ENCODE results near the gene FLNC. TPM values are rescaled to one million over a fixed set of nuclear protein-coding genes. Genes with fewer than 3 reads are reported as not detected.
A peak's percentile ranks its signal among the peaks of the same experiment; 100 is the strongest.

The FLNC gene
- total RNA-seq, 4 donors from 2014 or later = 21.3 to 234 (median 57.9) TPM

- no peak for TF ChIP-seq POLR2AphosphoS5 (IDR thresholded peaks at IDR 0.05)
- in situ Hi-C loops (cut with MboI; ENCODE audit: low pct_ligation_motif_present in 1 of 4, low pct_unique_long_range_greater_than_20kb in 1 of 4, low sequenced_read_pairs in 3 of 4) (loop anchor here in 2 of 4 donors (25.0 kb wide), 2 partner anchors 108 to 242 kb away; no protein-coding TSS in a partner anchor), intact Hi-C loops (cut with DNase I; ENCODE audit: low total_unique reads) (no loop called here)
- Histone ChIP-seq H3K4me3 (no peak overlapping the region), H3K36me3 (no peaks in the 10 kb centered on the region), H3K27me3 (no peaks in the 10 kb centered on the region), H3K27ac (no peak overlapping the region), H3K4me1 (peaks cover 0 to 12% (median 0%) of the 10 kb centered on the region in 4 donors), H3K9me3 (no peaks in the 10 kb centered on the region)
- DNase-seq = no peak
- 93% methylated on average over 16 of the region's 21 CpGs; no CpG with 5 or more reads in 1 of the 2 donors for WGBS, 2 donors (ENCODE audit: low coverage in 1 of 2)
Observed at GRCh38 chr7:128854396-128854795, 24.2 kb downstream of the FLNC start.

GRCh38 chr7:128855559-128855958, 25.4 kb downstream of the FLNC start:
- H3K36me3 ChIP-seq = no peaks in the 10 kb centered on the region
- in situ Hi-C loops (cut with MboI; ENCODE audit: low pct_ligation_motif_present in 1 of 4, low pct_unique_long_range_greater_than_20kb in 1 of 4, low sequenced_read_pairs in 3 of 4) = loop anchor here in 2 of 4 donors (25.0 kb wide), 2 partner anchors 107 to 243 kb away; no protein-coding TSS in a partner anchor
- 67 to 100% methylated on average over 1 to 3 of the region's 3 CpGs for WGBS, 2 donors (ENCODE audit: low coverage in 1 of 2)
- DNase-seq = no peak
- H3K27ac ChIP-seq = no peak overlapping the region
- intact Hi-C loops (cut with DNase I; ENCODE audit: low total_unique reads) = no loop called here
- H3K27me3 ChIP-seq = no peaks in the 10 kb centered on the region
- TF ChIP-seq POLR2AphosphoS5 (IDR thresholded peaks at IDR 0.05) = no peak
- no peak for TF ChIP-seq CTCF (IDR thresholded peaks at IDR 0.05)
- TF ChIP-seq POLR2A (IDR thresholded peaks at IDR 0.05) = no peak
- TF ChIP-seq EP300 (IDR thresholded peaks at IDR 0.05; ENCODE audit: low read depth) = no peak
- H3K4me1 ChIP-seq = peaks cover 0 to 20% (median 0%) of the 10 kb centered on the region in 4 donors
- H3K9me3 ChIP-seq = no peaks in the 10 kb centered on the region
- H3K4me3 ChIP-seq = no peak overlapping the region

GRCh38 chr7:128856001-128856718, 26.0 kb downstream of the FLNC start:
- intact Hi-C loops (cut with DNase I; ENCODE audit: low total_unique reads) (no loop called here), in situ Hi-C loops (cut with MboI; ENCODE audit: low pct_ligation_motif_present in 1 of 4, low pct_unique_long_range_greater_than_20kb in 1 of 4, low sequenced_read_pairs in 3 of 4) (loop anchor here in 2 of 4 donors (25.0 kb wide), 2 partner anchors 106 to 244 kb away; no protein-coding TSS in a partner anchor)
- H3K27ac ChIP-seq = no peak overlapping the region
- no peak for DNase-seq
- H3K4me1 ChIP-seq = peaks cover 0 to 20% (median 0%) of the 10 kb centered on the region in 4 donors
- H3K4me3 ChIP-seq = no peak overlapping the region
- no peaks in the 10 kb centered on the region for H3K36me3 ChIP-seq
- WGBS, 2 donors (ENCODE audit: low coverage in 1 of 2) = 82% methylated on average over 17 of the region's 17 CpGs; no CpG with 5 or more reads in 1 of the 2 donors
- no peaks in the 10 kb centered on the region for H3K9me3 ChIP-seq
- no peak for TF ChIP-seq POLR2AphosphoS5 (IDR thresholded peaks at IDR 0.05)
- no peak for TF ChIP-seq POLR2A (IDR thresholded peaks at IDR 0.05)
- no peak for TF ChIP-seq CTCF (IDR thresholded peaks at IDR 0.05)
- no peak for TF ChIP-seq EP300 (IDR thresholded peaks at IDR 0.05; ENCODE audit: low read depth)
- H3K27me3 ChIP-seq = no peaks in the 10 kb centered on the region

GRCh38 chr7:128858380-128859231, 28.4 kb downstream of the FLNC start:
- peaks cover 0 to 29% (median 7%) of the 10 kb centered on the region in 4 donors for H3K4me1 ChIP-seq
- in situ Hi-C loops (cut with MboI; ENCODE audit: low pct_ligation_motif_present in 1 of 4, low pct_unique_long_range_greater_than_20kb in 1 of 4, low sequenced_read_pairs in 3 of 4) (loop anchor here in 2 of 4 donors (25.0 kb wide), 2 partner anchors 104 to 246 kb away; no protein-coding TSS in a partner anchor), intact Hi-C loops (cut with DNase I; ENCODE audit: low total_unique reads) (no loop called here)
- WGBS, 2 donors (ENCODE audit: low coverage in 1 of 2) = 67% methylated on average over 16 of the region's 18 CpGs; no CpG with 5 or more reads in 1 of the 2 donors
- H3K36me3 ChIP-seq = no peaks in the 10 kb centered on the region
- no peak for DNase-seq
- H3K27ac ChIP-seq = peak overlapping the region; percentile 14 to 77 (median 18)
- no peaks in the 10 kb centered on the region for H3K27me3 ChIP-seq
- TF ChIP-seq CTCF (IDR thresholded peaks at IDR 0.05) (no peak), EP300 (IDR thresholded peaks at IDR 0.05; ENCODE audit: low read depth) (no peak), POLR2AphosphoS5 (IDR thresholded peaks at IDR 0.05) (no peak), POLR2A (IDR thresholded peaks at IDR 0.05) (no peak)
- H3K9me3 ChIP-seq = no peaks in the 10 kb centered on the region
- H3K4me3 ChIP-seq = no peak overlapping the region
